ENCODE results near the gene BANF2.

BANF2 gene

DNA sequence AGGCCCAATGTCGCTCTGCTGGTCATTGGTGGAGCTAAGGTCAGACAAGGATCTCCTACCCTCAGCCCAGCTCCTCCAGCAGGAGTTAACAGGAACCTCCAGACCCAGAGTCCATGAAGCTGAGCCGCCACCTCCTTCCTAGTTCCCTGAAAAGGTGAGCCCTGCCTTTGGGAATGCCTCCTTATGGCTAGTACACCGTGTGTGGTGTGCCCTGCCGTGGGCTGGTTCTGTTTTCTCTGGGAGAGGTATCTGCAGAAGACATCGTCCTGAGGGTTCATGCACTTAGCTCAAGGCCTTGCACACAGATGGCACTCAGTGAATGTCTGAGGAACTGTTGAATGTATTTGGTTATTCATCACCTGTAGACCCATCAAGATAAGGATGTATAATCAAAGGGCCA lies 15.3 kb downstream of the BANF2 start:
- no peaks in the 10 kb centered on the region for H3K9me2 ChIP-seq (replicated peaks; ENCODE audit: insufficient read depth, low read length)
- DNase-seq: no peak
- H3K4me2 ChIP-seq (ENCODE audit: low read depth, low read length): no peak overlapping the region
- no peaks in the 10 kb centered on the region for H3F3A ChIP-seq (ENCODE audit: insufficient read depth, low read length)
- H4K20me1 ChIP-seq (ENCODE audit: insufficient read depth, low read length): no peaks in the 10 kb centered on the region
- no peaks in the 10 kb centered on the region for H3K79me2 ChIP-seq (ENCODE audit: low read length)
- H3K36me3 ChIP-seq (replicated peaks; ENCODE audit: insufficient read depth, low read length): no peaks in the 10 kb centered on the region
- no peak overlapping the region for H3K4me3 ChIP-seq (ENCODE audit: low read length)
- H3K27me3 ChIP-seq (replicated peaks; ENCODE audit: insufficient read depth, low read length): no peaks in the 10 kb centered on the region
- TF ChIP-seq, protein P1, sequence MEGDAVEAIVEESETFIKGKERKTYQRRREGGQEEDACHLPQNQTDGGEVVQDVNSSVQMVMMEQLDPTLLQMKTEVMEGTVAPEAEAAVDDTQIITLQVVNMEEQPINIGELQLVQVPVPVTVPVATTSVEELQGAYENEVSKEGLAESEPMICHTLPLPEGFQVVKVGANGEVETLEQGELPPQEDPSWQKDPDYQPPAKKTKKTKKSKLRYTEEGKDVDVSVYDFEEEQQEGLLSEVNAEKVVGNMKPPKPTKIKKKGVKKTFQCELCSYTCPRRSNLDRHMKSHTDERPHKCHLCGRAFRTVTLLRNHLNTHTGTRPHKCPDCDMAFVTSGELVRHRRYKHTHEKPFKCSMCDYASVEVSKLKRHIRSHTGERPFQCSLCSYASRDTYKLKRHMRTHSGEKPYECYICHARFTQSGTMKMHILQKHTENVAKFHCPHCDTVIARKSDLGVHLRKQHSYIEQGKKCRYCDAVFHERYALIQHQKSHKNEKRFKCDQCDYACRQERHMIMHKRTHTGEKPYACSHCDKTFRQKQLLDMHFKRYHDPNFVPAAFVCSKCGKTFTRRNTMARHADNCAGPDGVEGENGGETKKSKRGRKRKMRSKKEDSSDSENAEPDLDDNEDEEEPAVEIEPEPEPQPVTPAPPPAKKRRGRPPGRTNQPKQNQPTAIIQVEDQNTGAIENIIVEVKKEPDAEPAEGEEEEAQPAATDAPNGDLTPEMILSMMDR (IDR thresholded peaks at IDR 0.05; ENCODE audit: low read length): no peak
- H3K4me1 ChIP-seq (ENCODE audit: low read length): peaks cover 10% of the 10 kb centered on the region
- H3K27ac ChIP-seq (ENCODE audit: low read length): no peak overlapping the region
- H3K9ac ChIP-seq (ENCODE audit: low read length): no peak overlapping the region
- H3K9me3 ChIP-seq (replicated peaks; ENCODE audit: insufficient read depth, low read length): no peaks in the 10 kb centered on the region
- H2AFZ ChIP-seq (ENCODE audit: low read length): no peak overlapping the region

DNA sequence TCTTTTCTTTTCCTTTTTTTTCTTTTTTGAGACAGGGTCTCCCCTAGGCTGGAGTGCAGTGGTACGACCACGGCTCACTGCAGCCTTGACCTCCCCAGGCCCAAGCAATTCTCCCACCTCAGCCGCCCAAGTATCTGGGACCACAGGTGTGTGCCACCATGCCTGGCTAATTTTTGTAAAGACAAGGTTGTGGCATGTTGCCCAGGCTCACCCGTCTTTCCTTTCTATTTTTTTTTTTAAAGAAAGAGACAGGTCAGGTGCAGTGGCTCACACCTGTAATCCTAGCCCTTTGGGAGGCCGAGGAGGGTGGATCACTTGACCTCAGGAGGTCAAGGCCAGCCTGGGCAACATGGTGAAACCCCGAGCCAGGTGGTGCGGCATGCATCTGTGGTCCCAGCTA lies 16.6 kb downstream of the BANF2 start:
- no peak overlapping the region for H3K9ac ChIP-seq (ENCODE audit: low read length)
- no peaks in the 10 kb centered on the region for H4K20me1 ChIP-seq (ENCODE audit: insufficient read depth, low read length)
- H3K4me2 ChIP-seq (ENCODE audit: low read depth, low read length): no peak overlapping the region
- DNase-seq: no peak
- no peaks in the 10 kb centered on the region for H3K9me2 ChIP-seq (replicated peaks; ENCODE audit: insufficient read depth, low read length)
- H3K4me3 ChIP-seq (ENCODE audit: low read length): no peak overlapping the region
- no peak overlapping the region for H3K27ac ChIP-seq (ENCODE audit: low read length)
- H3K79me2 ChIP-seq (ENCODE audit: low read length): no peaks in the 10 kb centered on the region
- H3K4me1 ChIP-seq (ENCODE audit: low read length): peaks cover 21% of the 10 kb centered on the region
- 0 out of 2 replicates have a peak, but pooled peaks cover 5% of the 10 kb centered on the region for H3F3A ChIP-seq (ENCODE audit: insufficient read depth, low read length)
- no peaks in the 10 kb centered on the region for H3K27me3 ChIP-seq (replicated peaks; ENCODE audit: insufficient read depth, low read length)
- no peak overlapping the region for H2AFZ ChIP-seq (ENCODE audit: low read length)
- TF ChIP-seq EZH2 (optimal IDR thresholded peaks at IDR 0.05; ENCODE audit: low read depth, low read length): no peak
- TF ChIP-seq EZH2phosphoT487 (IDR thresholded peaks at IDR 0.05; ENCODE audit: low read length): no peak
- TF ChIP-seq, protein P1 (IDR thresholded peaks at IDR 0.05; ENCODE audit: low read length): no peak
- H3K36me3 ChIP-seq (replicated peaks; ENCODE audit: insufficient read depth, low read length): no peaks in the 10 kb centered on the region
- no peaks in the 10 kb centered on the region for H3K9me3 ChIP-seq (replicated peaks; ENCODE audit: insufficient read depth, low read length)

DNA sequence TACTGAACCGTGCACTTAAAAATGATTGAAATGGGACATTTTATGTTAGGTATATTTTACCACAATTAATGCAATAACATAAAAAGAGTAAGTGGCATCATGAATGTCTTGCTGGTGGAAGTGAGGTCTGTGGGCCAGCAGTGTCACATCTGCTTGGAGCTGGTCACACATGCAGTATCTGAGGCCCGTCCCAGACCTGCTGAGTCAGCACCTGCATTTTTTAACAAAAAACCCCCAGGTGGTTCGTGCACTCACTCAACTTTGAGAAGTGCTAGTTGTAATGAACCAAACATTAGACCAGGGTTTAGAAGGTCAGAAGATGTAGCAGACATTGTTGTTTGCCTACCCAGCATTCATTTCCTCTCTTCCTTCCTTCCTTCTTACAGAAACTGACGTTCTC lies 21.0 kb downstream of the BANF2 start:
- no peaks in the 10 kb centered on the region for H3K9me3 ChIP-seq (replicated peaks; ENCODE audit: insufficient read depth, low read length)
- DNase-seq: peak; percentile 87
- no peaks in the 10 kb centered on the region for H3K9me2 ChIP-seq (replicated peaks; ENCODE audit: insufficient read depth, low read length)
- H3F3A ChIP-seq (ENCODE audit: insufficient read depth, low read length): 0 out of 2 replicates have a peak, but pooled peaks cover 5% of the 10 kb centered on the region
- no peak overlapping the region for H3K4me3 ChIP-seq (ENCODE audit: low read length)
- peak overlapping the region; percentile 75 for H2AFZ ChIP-seq (ENCODE audit: low read length)
- H4K20me1 ChIP-seq (ENCODE audit: insufficient read depth, low read length): no peaks in the 10 kb centered on the region
- no peaks in the 10 kb centered on the region for H3K36me3 ChIP-seq (replicated peaks; ENCODE audit: insufficient read depth, low read length)
- peaks cover 21% of the 10 kb centered on the region for H3K4me1 ChIP-seq (ENCODE audit: low read length)
- TF ChIP-seq, protein P1 (IDR thresholded peaks at IDR 0.05; ENCODE audit: low read length): no peak
- TF ChIP-seq EZH2phosphoT487 (IDR thresholded peaks at IDR 0.05; ENCODE audit: low read length) (no peak), EZH2 (optimal IDR thresholded peaks at IDR 0.05; ENCODE audit: low read depth, low read length) (no peak)
- no peaks in the 10 kb centered on the region for H3K27me3 ChIP-seq (replicated peaks; ENCODE audit: insufficient read depth, low read length)
- no peaks in the 10 kb centered on the region for H3K79me2 ChIP-seq (ENCODE audit: low read length)
- peak overlapping the region; percentile 33; the same call in 1 of the 2 replicates for H3K4me2 ChIP-seq (ENCODE audit: low read depth, low read length)
- no peak overlapping the region; the same call in 1 of the 2 replicates for H3K9ac ChIP-seq (ENCODE audit: low read length)
- H3K27ac ChIP-seq (ENCODE audit: low read length): peak overlapping the region; percentile 66; the same call in 1 of the 2 replicates
